Measurements from ENCODE around the gene MRGPRE.

The MRGPRE gene

DNA sequence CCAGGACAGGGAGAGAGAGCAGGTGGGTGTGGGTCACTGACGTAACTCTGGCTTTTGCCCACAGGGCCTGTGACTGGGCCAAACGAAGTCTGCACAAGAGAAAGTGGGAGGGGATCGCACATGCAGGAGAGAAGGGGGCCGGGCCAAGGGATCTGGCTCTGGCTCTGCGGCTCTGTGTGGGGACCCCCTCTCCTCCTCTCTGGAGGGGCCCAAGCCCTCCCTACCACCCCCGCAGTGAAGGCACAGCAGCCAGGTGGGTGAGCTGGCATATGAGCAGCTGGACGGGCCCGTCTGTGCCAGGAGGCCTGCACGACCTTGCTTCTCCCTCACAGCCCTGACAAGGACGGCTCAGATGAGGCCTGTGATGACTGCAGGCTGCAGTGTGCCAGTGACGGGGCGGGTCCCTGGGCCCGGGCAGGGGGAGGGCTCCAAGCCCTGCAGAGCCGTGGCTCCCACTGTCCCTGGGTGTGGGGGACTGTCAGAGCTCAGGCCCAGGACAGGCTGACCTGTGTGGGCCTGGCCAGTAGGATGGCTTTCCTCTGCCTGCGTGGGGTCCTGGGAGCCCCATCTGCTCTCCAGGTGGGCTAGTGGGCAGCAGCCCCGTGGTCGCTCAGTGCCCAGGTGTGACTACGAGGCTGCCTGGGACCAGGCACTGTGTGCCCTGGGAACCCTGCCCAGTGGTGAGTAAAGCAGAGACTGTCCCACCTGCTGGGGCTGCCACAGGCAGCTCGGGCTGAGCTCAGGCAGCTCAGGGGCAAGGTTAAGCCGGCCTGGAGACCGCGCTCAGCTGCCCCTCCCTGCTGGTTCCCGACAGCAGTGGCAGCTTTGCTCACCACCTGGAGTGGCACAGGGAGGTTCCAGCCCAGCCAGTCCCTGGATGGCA is 35.8 kb downstream of the MRGPRE start:
- DNase-seq (ENCODE audit: low read depth in 2 of 2) = no peak

DNA sequence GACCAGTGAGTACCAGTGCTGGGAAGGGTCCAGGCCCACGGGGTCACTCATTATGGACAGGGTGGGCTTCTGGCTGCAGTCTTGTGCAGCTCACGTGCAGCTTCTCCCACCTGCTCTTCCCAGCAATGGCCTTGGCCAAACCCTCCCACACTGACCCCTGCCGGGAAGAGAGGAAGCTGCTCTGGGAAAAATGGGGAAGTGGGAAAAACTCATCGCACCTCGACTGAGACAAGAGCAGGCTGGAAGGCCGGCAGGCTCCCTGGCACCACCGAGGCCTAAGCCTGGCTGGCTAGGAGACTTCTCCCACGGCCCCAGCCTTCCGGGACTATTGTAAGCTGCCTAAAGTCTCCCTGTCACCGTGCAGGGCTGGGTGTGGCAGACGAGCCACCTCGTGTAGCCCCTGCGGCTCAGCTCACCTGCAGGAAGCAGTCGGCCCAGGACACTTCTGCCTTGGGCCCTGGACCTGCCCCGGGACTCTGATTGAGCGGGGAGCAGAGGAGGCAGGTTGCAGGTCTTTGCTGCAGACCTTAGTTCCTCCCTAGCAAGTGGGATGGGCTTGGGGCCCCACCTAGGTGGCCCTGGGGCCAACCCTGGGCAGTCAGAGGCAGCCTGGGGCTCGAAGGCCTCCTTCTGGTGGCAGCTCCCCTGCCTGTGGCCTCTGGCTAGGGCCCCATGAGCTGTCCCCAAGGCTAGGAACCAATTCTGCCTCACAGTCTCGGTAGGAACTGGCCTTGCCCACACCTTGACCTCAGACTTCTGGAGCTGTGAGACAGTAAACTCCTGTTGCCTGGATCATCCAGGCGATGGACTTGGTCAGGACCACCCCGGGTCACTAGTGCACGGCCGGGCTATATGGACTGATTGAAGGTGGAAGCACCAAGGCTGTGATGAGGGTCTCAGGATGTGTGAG is 36.7 kb downstream of the MRGPRE start:
- no peak for DNase-seq (ENCODE audit: low read depth in 2 of 2)

GRCh38 chr11:3194016-3194816 is 38.0 kb downstream of the MRGPRE start:
- no peak for DNase-seq (ENCODE audit: low read depth in 2 of 2)

- no peak for DNase-seq (ENCODE audit: low read depth in 2 of 2)
Measured at GRCh38 chr11:3193373-3194015, 38.7 kb downstream of the MRGPRE start.

DNA sequence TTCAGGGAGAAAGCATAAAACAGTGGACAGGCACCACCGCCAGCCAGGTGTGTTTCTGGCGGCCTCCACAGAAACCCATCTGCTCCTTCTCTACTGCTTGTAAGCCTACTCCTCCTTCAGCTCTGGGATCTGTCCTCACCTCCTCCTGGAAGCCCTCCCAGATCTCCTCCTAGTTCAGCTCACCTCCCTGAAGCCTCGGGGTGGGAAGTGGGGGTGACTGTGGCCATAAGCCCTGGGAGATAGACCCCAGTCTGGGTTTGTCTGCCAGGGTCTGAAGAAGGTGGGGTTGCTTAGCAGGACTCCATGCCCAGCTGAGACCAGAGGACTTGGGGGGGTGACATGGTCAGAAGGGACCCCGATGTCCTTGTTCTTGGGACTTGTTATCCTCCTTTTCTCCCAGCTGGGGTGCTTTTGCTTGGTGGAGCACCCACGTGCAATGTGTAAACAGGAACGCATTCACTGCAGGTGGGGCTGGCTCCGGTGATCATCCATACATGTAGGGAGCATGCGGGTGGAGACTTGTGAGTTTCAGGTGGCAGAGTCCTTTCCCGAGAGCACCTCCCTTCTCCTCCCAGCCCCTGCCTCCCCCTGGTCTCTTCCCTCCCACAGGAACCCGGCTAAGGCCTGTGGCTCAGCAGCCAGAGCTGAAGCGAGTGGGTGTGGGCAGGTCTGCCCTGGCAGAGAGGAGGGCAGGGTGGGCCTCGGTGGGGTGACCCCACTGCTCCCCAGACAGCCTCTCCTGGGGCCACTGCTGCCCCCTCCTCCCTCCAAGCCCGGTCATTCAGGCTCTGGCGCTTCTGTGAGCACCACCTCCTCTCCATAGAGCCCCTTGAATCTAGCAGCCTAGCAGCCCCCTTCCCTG is 39.5 kb downstream of the MRGPRE start:
- DNase-seq (ENCODE audit: low read depth in 2 of 2) = no peak

- DNase-seq (ENCODE audit: low read depth in 2 of 2) = no peak
Measured at GRCh38 chr11:3191586-3192324, 40.5 kb downstream of the MRGPRE start.

- no peak for DNase-seq (ENCODE audit: low read depth in 2 of 2)
Measured at GRCh38 chr11:3190600-3190999, 41.6 kb downstream of the MRGPRE start.

DNA sequence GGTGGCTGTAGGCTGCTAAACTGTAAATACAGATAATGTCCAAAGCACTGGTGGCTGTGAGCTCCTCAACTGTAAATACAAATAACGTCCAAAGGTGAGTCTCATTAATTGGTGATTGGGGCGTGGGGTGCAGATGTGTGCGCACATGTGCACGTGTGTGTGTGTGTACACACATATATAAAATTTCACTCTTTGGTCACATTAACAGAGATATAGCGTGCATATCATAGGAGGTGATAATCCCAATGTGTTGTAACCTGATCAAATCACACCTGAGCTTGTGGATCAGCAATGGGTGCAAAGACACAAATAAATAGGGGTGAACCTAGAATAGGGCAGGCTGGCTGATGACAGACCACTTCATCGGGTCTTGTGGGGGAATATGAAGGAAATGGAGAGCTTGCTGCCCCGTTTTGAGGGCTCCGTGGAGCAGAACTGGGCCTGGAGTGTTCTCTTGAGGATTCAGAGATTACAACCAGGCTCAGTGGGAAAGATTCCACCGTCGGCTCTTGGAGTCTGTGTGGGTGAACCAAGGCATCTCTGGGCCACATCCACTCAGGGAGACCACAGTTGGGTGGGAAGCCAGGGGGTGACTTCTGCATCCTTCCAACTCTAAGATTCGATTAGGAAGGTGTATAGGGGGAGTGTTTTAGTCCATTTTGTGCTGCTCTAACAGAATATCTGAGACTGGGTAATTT is 42.2 kb downstream of the MRGPRE start:
- no peak for DNase-seq (ENCODE audit: low read depth in 2 of 2)

DNA sequence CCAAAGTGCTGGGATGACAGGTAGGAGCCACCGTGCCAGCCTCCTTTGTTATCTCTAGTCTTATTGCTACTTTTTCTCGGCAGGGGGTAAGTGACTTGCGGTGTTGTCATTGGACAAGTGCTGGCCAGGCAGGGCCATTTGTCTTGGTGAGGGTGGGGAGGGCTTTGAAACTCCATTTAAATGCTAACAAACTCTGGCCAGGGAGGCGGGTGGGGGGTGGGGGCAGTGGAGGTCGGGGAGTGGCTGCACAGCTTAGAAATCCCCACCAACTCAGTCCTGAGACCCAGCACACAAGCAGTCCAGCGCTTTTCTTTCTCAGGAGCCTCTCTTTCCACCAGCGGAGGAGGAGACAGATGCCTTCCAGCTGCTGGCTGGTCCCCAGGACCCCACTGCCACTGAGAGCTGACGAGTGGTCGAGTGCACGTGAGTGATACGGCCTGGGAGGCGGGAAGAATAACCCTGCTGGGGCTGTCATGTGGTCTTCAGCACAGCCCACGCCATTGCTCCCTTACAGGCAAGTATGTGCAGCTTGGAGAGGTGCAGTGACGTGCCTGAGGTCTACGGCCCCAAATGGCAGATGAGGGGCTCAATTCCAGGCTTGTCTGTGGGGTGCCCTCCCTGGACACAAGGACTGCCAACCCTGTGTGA is 42.9 kb downstream of the MRGPRE start:
- DNase-seq (ENCODE audit: low read depth in 2 of 2) = no peak

DNA sequence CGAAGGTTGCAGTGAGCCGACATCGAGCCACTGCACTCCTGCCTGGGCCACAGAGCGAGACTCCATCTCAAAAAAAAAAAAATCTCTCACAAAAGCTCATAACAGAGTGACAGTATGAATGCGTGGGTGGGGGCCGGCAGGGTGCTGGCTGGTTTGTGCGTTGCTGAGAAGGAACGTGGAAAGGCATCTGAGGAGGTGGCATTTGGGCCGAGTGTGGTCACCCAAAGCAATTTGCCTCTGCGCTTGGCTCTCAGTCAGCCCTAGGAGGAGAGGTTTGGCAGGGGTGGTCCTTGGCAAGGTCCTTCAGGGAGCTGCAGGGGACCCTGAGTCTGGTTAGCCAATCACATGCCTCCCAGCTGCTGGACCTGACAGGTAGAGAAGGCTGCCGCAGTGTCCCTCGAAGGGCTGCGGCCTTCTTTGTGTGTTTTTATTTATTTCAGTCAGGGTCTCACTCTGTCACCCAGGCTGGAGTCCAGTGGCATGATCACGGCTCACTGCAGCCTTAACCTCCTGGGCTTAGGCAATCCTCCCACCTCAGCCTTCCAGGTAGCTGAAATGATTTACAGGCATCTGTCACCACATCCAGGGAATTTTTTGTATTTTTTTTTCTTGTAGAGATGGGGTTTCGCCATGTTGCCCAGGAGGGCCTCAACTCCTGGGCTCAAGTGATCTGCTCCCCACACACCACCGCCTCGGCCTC is 43.6 kb downstream of the MRGPRE start:
- no peak for DNase-seq (ENCODE audit: low read depth in 2 of 2)

GRCh38 chr11:3186166-3186953 is 45.9 kb downstream of the MRGPRE start:
- DNase-seq (ENCODE audit: low read depth in 2 of 2) = no peak

- no peak for DNase-seq (ENCODE audit: low read depth in 2 of 2)
Measured at GRCh38 chr11:3184732-3185347, 47.4 kb downstream of the MRGPRE start.

GRCh38 chr11:3183523-3183922 is 48.7 kb downstream of the MRGPRE start:
- no peak for DNase-seq (ENCODE audit: low read depth in 2 of 2)

DNA sequence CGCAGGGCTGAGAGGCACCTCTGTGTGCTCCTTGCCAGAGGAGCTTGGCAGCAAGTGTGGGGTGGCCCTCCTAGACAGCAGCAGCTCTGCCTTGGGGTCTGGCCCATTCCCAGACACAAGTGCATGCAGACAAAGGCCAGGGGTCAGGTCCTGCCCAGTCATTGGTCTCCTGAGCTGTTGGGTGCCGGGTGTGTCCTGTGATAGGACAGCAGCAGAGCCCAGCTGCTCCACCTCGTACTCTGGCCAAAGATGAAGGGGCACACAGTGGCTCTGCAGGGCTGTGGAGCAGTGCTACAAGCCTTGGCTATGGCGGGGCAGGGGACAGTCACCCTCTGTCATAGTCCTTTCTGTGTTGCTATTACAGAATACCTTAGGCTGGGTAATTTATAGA is 49.8 kb downstream of the MRGPRE start:
- DNase-seq (ENCODE audit: low read depth in 2 of 2) = no peak

DNA sequence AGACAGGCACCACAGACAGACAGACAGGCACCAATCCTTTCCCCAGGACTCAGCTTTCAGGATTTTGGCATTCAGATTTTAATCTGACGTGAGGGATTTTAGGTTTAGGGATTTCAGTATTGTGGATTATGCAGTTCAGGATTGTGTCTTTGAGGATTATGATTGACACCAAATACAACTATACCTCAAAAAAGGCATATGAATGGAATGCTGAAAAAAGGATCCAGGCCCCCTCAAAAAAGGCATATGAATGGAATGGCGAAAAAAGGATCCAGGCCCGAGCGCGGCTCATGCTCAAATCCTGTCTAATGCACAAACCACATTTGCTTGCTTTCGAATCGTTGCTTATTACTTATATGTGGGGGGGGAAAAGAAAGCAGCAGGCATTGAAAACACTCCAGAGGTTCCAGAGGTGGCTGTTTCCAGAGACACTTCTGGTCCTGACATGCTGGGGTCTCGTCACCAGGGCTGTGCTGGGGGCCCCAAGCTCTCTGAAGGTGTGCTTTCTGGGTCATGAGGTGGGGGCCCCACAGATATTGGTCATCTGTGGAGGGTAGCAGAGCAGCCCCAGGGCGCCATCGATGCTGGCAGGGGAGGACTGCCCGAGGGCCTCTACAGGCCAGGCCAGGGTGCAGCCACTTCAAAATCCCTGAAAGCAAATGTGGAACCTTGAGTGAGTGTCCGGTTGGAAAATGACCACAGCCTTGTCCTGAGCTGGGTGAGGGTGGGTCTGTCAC is 50.3 kb downstream of the MRGPRE start:
- no peak for DNase-seq (ENCODE audit: low read depth in 2 of 2)

DNA sequence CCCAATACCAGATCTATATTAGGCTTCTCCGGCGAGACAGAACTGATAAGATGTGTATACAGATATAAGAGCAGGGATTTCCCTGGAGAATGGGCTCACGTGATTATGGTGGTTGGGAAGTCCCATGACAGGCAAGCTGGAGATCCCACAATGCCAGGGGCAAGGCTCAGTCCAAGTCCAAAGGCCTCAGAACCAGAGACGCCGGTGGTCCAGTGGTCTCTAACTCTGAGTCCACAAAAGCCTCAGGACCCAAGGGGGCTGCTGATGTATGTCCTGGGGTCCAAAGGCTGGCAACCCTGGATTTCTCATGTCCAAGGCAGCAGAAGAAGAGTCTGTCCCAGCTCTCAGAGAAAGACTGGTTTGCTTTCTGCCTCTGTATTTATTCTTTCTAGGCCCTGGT is 51.3 kb downstream of the MRGPRE start:
- no peak for DNase-seq (ENCODE audit: low read depth in 2 of 2)
